Osteocyte (in vitro differentiated cells): Measurements from ENCODE around the gene KBTBD4. TPM values are rescaled to one million over a fixed set of nuclear protein-coding genes. Genes with fewer than 3 reads are reported as not detected.

Experiments
- DNase-seq: peaks from one replicate; pipeline ENCODE4 v3.0.0; 2021; ENCODE audit warnings: mixed read lengths; ENCODE audit not compliant: unreplicated experiment; ENCODE audit errors: extremely low spot score
- H3K27ac Mint-ChIP-seq: one replicate; pipeline ENCODE4 v1.8.0; 2021; ENCODE audit warnings: mild to moderate bottlenecking, mixed read lengths; ENCODE audit not compliant: unreplicated experiment
- H3K27me3 Mint-ChIP-seq: one replicate; pipeline ENCODE4 v1.8.0; 2021; ENCODE audit warnings: mixed read lengths; ENCODE audit not compliant: unreplicated experiment
- H3K36me3 Mint-ChIP-seq: one replicate; pipeline ENCODE4 v1.8.0; 2021; ENCODE audit warnings: mixed read lengths; ENCODE audit not compliant: unreplicated experiment
- H3K4me1 Mint-ChIP-seq: one replicate; pipeline ENCODE4 v1.8.0; 2021; ENCODE audit warnings: mixed read lengths; ENCODE audit not compliant: unreplicated experiment
- H3K4me3 Mint-ChIP-seq: one replicate; pipeline ENCODE4 v1.8.0; 2021; ENCODE audit warnings: mild to moderate bottlenecking, moderate library complexity, mixed read lengths; ENCODE audit not compliant: unreplicated experiment
- H3K9me3 Mint-ChIP-seq: one replicate; pipeline ENCODE4 v1.8.0; 2021; ENCODE audit warnings: mixed read lengths; ENCODE audit not compliant: unreplicated experiment
- total RNA-seq: library from RNA; stranded (reverse); gene quantifications from 2 replicates; pipeline ENCODE4 v1.2.1, GENCODE V29; 2021
- TF ChIP-seq, protein P1 (sequence below): fragments of 200-600 bp; sonication (generic); IDR thresholded peaks from 2 replicates; pipeline ENCODE4 v1.5.0; 2021; ENCODE audit warnings: antibody characterized with exemption, mild to moderate bottlenecking, moderate library complexity

KBTBD4 gene
- total RNA-seq, 1 donor from 2014 or later: 19.7 TPM

DNA sequence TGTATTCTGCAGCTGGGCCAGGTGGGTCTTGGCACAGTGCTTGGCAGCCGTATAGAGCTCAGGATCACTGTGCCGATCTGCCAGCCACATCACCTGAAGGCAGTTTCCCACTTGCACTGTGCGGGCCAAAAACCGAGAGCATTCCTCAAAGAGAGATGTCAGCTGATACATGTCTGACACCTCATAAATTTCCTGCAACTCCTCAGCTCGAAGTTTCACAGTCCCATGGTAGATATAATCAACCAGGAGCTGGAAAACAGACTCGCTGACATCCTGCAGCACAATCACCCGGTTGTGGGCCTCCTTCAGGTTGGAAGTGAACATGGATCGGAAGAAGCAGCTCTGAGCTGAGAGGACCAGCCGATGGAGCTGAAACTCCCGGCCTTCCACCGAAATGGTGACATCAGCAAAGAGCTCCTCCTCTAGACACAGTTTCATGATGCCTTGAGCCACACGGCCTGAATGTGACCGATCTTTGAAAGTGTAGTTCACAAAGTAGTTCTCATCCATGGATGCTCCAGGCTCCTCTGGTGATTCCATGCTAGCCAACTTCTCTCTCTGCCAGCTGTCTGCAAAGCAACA is 1.2 kb downstream of the KBTBD4 start:
- H3K36me3 Mint-ChIP-seq: peaks cover 23% of the 10 kb centered on the region
- no peaks in the 10 kb centered on the region for H3K27me3 Mint-ChIP-seq
- DNase-seq: no peak
- H3K27ac Mint-ChIP-seq: peak overlapping the region; percentile 100
- peak overlapping the region; percentile 100 for H3K4me3 Mint-ChIP-seq
- H3K4me1 Mint-ChIP-seq: peaks cover 42% of the 10 kb centered on the region
- TF ChIP-seq, protein P1, sequence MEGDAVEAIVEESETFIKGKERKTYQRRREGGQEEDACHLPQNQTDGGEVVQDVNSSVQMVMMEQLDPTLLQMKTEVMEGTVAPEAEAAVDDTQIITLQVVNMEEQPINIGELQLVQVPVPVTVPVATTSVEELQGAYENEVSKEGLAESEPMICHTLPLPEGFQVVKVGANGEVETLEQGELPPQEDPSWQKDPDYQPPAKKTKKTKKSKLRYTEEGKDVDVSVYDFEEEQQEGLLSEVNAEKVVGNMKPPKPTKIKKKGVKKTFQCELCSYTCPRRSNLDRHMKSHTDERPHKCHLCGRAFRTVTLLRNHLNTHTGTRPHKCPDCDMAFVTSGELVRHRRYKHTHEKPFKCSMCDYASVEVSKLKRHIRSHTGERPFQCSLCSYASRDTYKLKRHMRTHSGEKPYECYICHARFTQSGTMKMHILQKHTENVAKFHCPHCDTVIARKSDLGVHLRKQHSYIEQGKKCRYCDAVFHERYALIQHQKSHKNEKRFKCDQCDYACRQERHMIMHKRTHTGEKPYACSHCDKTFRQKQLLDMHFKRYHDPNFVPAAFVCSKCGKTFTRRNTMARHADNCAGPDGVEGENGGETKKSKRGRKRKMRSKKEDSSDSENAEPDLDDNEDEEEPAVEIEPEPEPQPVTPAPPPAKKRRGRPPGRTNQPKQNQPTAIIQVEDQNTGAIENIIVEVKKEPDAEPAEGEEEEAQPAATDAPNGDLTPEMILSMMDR: no peak
- H3K9me3 Mint-ChIP-seq: no peaks in the 10 kb centered on the region

GRCh38 chr11:47573321-47573720 is 5.4 kb downstream of the KBTBD4 start:
- H3K4me3 Mint-ChIP-seq: no peak overlapping the region
- peaks cover 22% of the 10 kb centered on the region for H3K36me3 Mint-ChIP-seq
- H3K9me3 Mint-ChIP-seq: no peaks in the 10 kb centered on the region
- no peak for DNase-seq
- TF ChIP-seq, protein P1: no peak
- peaks cover 37% of the 10 kb centered on the region for H3K4me1 Mint-ChIP-seq
- no peak overlapping the region for H3K27ac Mint-ChIP-seq
- no peaks in the 10 kb centered on the region for H3K27me3 Mint-ChIP-seq

GRCh38 chr11:47572715-47573255 is 6.0 kb downstream of the KBTBD4 start:
- H3K27ac Mint-ChIP-seq: no peak overlapping the region
- no peak overlapping the region for H3K4me3 Mint-ChIP-seq
- peaks cover 22% of the 10 kb centered on the region for H3K36me3 Mint-ChIP-seq
- H3K4me1 Mint-ChIP-seq: peaks cover 32% of the 10 kb centered on the region
- DNase-seq: no peak
- no peaks in the 10 kb centered on the region for H3K27me3 Mint-ChIP-seq
- H3K9me3 Mint-ChIP-seq: no peaks in the 10 kb centered on the region
- TF ChIP-seq, protein P1: no peak

DNA sequence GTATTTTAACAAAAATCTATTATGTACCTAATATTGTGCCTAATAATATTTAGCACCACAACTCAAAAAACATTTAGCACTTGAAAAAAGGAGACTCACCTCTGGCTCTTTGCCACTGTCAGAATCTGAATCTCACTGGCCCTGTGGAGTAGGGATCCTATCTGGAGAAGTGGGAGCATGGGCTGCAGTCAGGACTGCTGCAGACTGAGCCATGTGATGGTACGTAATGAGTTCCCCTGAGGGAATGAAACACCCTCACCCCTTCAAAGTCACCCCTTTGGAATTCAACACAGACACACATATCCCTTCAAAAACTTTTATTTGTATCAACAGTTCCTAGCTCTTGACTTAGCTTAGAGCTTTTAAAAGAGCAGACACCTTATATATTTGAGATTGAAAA is 6.9 kb downstream of the KBTBD4 start:
- Mint-ChIP-seq H3K27ac (peak overlapping the region; percentile 27), H3K27me3 (no peaks in the 10 kb centered on the region), H3K4me1 (peaks cover 24% of the 10 kb centered on the region), H3K4me3 (no peak overlapping the region), H3K9me3 (no peaks in the 10 kb centered on the region), H3K36me3 (peaks cover 20% of the 10 kb centered on the region)
- DNase-seq: no peak
- TF ChIP-seq, protein P1: no peak

- TF ChIP-seq, protein P1: no peak
- Mint-ChIP-seq H3K27me3 (no peaks in the 10 kb centered on the region), H3K4me3 (no peak overlapping the region), H3K27ac (no peak overlapping the region), H3K4me1 (peaks cover 28% of the 10 kb centered on the region), H3K9me3 (no peaks in the 10 kb centered on the region), H3K36me3 (peaks cover 19% of the 10 kb centered on the region)
- no peak for DNase-seq
Observed at GRCh38 chr11:47571357-47571729, 7.4 kb downstream of the KBTBD4 start.
